ENCODE measurements around the gene PXDN. TPM values are rescaled to one million over a fixed set of nuclear protein-coding genes. Genes with fewer than 3 reads are reported as not detected.

Gene PXDN
- total and polyA plus RNA-seq, 2 of the 13 experiments (the other 11 are each of a cell fraction or from before 2014, with no cell fraction given): not detected

GRCh38 chr2:1731447-1731962 lies 12.8 kb downstream of the PXDN start (continued):
- TF ChIP-seq, protein P1, sequence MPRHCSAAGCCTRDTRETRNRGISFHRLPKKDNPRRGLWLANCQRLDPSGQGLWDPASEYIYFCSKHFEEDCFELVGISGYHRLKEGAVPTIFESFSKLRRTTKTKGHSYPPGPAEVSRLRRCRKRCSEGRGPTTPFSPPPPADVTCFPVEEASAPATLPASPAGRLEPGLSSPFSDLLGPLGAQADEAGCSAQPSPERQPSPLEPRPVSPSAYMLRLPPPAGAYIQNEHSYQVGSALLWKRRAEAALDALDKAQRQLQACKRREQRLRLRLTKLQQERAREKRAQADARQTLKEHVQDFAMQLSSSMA (CRISPR knock-in tag; IDR thresholded peaks at IDR 0.05): no peak
- TF ChIP-seq CEBPZ (IDR thresholded peaks at IDR 0.05; ENCODE audit: low read length): no peak
- no peak for TF ChIP-seq FOXA1 (IDR thresholded peaks at IDR 0.05)
- no peak for TF ChIP-seq FOXA1 (CRISPR knock-in tag; IDR thresholded peaks at IDR 0.05)

DNA sequence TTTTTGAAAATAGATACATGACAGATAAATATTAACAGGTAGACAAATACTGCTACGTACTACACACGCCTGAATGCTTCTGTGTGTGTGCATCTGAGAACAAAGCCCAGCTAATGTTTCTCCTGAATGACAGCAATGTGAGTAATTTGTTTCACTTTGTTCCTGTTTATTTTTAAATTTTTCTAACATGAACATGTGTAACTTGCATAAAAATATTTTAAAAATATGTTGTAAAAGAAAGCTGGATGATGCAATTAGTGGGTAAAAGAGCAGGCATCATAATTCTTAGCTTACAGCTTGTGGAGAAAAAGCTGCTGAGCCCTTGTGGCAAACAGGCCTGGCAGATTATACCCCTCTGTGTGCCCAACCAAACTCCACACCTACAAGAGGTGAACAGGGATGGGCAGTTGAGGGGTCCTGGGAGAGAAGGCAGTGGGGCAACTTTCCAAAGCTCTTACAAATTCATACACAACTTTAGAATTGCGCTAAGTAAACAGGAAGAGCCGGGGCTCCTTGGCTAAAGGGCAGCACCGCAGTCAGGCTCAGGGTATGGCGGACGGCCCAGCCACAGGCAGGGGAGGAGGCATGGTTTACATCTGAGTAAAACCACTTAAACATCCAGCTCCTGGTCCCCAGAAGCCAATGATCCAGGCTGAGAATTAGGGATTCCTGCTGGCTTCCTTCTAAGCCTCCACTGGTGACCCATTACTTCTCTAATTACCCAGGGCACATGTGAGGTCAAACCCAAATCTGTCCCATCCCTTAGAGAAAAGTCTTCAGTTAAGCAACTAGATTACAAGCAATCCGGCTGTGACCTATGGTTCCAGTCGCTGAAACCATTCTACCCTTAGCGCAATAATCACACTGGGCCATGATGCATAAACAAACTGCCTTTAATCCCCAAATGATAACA lies 14.0 kb downstream of the PXDN start:
- H3K9me3 ChIP-seq (ENCODE audit: low read length): no peaks in the 10 kb centered on the region
- no peak overlapping the region for H2AFZ ChIP-seq (ENCODE audit: low read length)
- no peak overlapping the region for H3K9ac ChIP-seq (ENCODE audit: insufficient read depth, low read depth, low read length)
- no peaks in the 10 kb centered on the region for H3K4me1 ChIP-seq (ENCODE audit: insufficient read depth, low read length)
- CTCF ChIA-PET (ENCODE audit: low intra/inter-chr PET ratio, low total read pairs): no interaction called here
- no peak for FAIRE-seq
- H3K79me2 ChIP-seq (ENCODE audit: insufficient read depth, low read length): no peaks in the 10 kb centered on the region
- POLR2A ChIA-PET: no interaction called here
- in situ Hi-C loops (cut with HindIII; ENCODE audit: extremely low pct_ligation_motif_present, low pct_unique_long_range_greater_than_20kb) (no loop called here), intact Hi-C loops (cut with micrococcal nuclease; ENCODE audit: unreplicated experiment) (no loop called here)
- no peak overlapping the region for H3K27ac ChIP-seq (ENCODE audit: extremely low read length, insufficient read depth, low read length)
- H3K4me3 ChIP-seq (replicated peaks in 1 of 3; ENCODE audit: insufficient read depth in 1 of 3, low read depth in 2 of 3, low read length in 3 of 3): no peak overlapping the region
- ATAC-seq: peak; percentile 40; the same call in 2 of the 3 replicates
- BruUV-seq (replicated peaks): no TSS peak
- H3K36me3 ChIP-seq (replicated peaks in 1 of 2; ENCODE audit: control insufficient read depth in 1 of 2, insufficient read depth in 2 of 2, low read length in 2 of 2): no peaks in the 10 kb centered on the region
- H3K27me3 ChIP-seq (ENCODE audit: control insufficient read depth in 1 of 2, insufficient read depth in 2 of 2, low read length in 2 of 2): peaks cover 3 to 39% of the 10 kb centered on the region in 2 experiments; a peak in 4 of 5 replicates
- H4K20me1 ChIP-seq (ENCODE audit: insufficient read depth, low read length): no peaks in the 10 kb centered on the region
- no peak overlapping the region for H3K4me2 ChIP-seq (ENCODE audit: low read depth, low read length)
- 42% methylated on average over 5 of the region's 10 CpGs for WGBS (ENCODE audit: low lambda C conversion rate)
- DNase-seq (ENCODE audit: low spot score): no peak
- TF ChIP-seq ZNF20 (CRISPR knock-in tag; IDR thresholded peaks at IDR 0.05) (no peak), ZNF724P (CRISPR knock-in tag; IDR thresholded peaks at IDR 0.05; ENCODE audit: borderline replicate concordance) (no peak), FOSL1 (CRISPR knock-in tag; IDR thresholded peaks at IDR 0.05; ENCODE audit: borderline replicate concordance) (no peak), ATF6 (CRISPR knock-in tag; conservative IDR thresholded peaks at IDR 0.05) (no peak), YEATS2 (CRISPR knock-in tag; IDR thresholded peaks at IDR 0.05; ENCODE audit: borderline replicate concordance) (no peak)
- TF ChIP-seq, protein P2, sequence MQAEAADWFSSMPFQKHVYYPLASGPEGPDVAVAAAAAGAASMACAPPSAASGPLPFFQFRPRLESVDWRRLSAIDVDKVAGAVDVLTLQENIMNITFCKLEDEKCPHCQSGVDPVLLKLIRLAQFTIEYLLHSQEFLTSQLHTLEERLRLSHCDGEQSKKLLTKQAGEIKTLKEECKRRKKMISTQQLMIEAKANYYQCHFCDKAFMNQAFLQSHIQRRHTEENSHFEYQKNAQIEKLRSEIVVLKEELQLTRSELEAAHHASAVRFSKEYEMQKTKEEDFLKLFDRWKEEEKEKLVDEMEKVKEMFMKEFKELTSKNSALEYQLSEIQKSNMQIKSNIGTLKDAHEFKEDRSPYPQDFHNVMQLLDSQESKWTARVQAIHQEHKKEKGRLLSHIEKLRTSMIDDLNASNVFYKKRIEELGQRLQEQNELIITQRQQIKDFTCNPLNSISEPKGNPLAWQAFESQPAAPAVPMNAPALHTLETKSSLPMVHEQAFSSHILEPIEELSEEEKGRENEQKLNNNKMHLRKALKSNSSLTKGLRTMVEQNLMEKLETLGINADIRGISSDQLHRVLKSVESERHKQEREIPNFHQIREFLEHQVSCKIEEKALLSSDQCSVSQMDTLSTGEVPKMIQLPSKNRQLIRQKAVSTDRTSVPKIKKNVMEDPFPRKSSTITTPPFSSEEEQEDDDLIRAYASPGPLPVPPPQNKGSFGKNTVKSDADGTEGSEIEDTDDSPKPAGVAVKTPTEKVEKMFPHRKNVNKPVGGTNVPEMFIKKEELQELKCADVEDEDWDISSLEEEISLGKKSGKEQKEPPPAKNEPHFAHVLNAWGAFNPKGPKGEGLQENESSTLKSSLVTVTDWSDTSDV (CRISPR knock-in tag; IDR thresholded peaks at IDR 0.05): no peak
